HG03060 (cell line): ENCODE results near the gene LSM11.

ENCODE experiments used
- ATAC-seq: cut with Tn5 transposase; IDR thresholded peaks from one replicate; pipeline ENCODE4 v1.9.1; 2021; ENCODE audit warnings: low read depth, moderate number of reproducible peaks; ENCODE audit not compliant: unreplicated experiment

The LSM11 gene

GRCh38 chr5:157732596-157733262 is 10.8 kb upstream of the LSM11 start:
- ATAC-seq = no peak

DNA sequence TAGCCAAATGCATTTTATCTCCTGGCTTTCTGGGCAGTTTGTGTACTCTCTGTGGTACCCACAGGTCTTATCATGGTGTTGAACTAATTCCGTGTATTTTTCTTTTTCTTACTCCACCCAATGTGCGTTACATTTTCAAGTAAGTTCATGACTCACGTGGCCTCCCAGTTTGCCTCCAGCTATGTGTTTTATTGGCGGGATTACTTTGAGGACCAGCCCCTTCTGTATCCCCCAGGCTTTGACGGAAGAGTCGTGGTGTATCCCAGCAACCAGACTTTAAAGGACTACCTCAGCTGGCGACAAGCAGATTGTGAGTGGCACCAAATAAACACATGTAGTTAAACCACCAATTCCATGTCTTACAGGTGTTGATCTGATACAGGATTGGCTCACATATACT is 9.1 kb upstream of the LSM11 start:
- ATAC-seq = no peak

- ATAC-seq = no peak
Observed at GRCh38 chr5:157735991-157736390, 7.5 kb upstream of the LSM11 start.

GRCh38 chr5:157739388-157740228 is 3.9 kb upstream of the LSM11 start:
- no peak for ATAC-seq

DNA sequence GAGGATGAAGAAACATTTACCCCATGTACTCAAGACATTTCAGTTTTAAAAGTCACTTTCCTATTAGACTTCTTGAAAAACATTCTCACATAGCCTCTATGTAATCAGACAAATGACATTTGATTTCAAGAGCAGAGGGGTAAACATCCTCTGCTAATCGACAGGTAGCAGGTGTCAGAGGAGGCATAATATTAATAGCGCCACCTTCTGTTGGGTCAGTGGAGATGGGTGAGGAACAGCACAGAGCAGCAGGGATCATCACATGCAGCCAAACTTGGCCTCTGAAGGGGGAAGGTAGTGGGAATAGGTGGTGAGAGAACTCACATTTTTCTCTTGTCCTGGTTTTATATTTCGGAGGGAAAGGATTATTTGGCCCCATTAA is 3.3 kb upstream of the LSM11 start:
- no peak for ATAC-seq

GRCh38 chr5:157741131-157741530 is 2.4 kb upstream of the LSM11 start:
- ATAC-seq = no peak

DNA sequence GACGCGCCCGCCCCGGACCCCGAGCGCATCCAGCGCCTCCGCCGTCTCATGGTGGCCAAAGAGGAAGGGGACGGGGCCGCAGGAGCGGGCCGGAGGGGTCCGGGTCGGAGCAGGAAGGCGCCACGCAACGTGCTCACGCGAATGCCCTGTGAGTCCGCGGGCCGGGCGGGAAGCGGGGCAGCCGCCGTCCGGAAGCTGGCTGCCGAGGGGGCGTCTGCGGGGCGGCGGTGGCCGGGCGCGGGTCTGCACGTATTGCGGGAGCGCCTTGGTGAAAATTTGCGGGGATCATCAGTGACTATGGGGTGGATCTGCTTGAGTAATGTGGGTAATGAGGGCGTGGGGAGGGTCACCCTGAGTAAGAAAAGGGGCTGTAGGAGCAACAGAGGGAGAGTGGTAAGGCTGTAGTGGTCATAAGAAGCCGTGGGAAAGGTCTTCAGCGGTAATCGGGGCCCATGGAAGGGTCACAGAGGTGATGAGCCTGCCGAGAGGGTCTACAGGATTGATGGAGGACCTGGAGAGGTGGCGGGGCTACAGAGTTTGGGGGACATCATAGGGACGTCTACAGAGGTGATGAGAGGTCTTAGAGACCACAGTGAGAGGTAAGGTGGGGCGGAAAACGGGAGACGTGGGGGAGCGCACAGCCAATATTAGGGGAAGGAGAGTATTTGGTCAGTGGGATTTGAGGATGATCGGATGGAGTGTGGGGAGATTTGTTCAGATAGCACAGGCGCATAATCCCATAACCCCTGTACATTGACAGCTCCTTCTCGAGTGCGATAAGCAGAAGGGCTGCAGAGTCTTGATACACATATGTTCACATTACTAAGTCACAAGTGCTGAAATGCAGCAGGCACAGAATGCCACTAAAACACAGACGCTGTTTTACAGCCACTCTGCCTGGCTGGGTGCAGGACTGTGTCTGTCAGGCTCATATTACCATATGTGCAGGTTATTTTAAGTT is 819 bp downstream of the LSM11 start:
- ATAC-seq = no peak

GRCh38 chr5:157745041-157745456 is 1.5 kb downstream of the LSM11 start:
- no peak for ATAC-seq

DNA sequence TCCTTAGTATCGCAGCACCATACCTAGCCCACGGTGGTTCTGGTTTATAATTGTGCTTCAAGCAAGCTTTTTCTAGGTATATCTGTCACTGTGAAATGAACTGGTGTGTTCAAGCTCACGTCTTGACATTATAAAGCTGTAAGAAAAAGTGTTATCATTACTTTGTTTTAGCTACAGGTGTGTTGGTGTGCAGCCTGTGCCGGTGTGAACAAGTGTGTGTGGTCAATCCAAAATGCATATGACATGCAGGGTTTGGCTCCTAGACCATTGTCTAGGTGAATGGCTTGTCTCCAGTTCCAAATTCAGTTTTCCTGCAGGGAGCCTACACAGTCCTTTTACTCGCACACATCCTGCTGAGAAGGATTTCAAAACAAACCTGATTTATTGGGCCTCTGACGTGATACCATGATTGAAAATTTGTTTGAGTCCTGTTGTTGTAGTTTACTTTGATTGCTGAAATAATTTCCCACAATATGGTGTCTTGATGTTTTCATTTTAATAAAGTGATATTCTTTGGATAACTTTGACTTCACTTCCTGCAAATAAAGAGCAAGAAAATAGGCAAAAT is 3.7 kb downstream of the LSM11 start:
- no peak for ATAC-seq

- ATAC-seq = no peak
Observed at GRCh38 chr5:157747766-157748700, 4.5 kb downstream of the LSM11 start.

- no peak for ATAC-seq
Observed at GRCh38 chr5:157748760-157749461, 5.4 kb downstream of the LSM11 start.

DNA sequence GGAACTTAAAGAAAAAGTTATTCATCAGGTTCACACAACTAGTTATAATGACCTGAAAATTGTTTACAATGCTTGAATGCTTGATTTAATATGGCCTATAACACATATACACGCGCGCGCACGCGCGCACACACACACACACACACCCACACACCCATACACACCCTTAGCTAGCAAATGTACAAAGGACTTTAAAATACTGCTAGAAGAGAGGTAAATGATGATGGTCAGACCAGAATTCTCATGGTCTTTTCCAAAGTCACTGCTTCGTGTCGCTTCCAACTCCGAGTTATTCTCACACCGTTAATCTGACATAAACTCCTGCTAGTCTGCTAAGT is 5.9 kb downstream of the LSM11 start:
- ATAC-seq = no peak

- ATAC-seq = no peak
Observed at GRCh38 chr5:157750320-157750719, 6.8 kb downstream of the LSM11 start.

DNA sequence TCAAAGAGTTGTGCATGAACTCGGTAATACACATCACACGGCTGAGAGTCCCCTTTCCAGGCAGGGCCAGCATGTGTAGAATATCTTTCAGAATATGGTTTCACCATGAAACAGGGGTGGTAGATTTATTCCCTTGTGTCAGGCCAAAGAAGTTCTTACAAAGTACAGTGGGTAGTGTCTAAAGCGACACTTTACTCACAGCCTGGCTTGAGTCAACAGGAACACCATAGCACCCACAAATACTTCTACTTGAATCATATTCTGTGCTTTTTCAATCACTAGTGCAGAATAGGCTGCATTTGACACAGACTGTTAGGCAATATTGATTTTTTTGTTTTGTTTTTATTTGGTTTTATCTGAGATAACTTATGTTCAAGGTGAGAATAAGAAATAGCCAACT is 12.6 kb downstream of the LSM11 start:
- no peak for ATAC-seq

DNA sequence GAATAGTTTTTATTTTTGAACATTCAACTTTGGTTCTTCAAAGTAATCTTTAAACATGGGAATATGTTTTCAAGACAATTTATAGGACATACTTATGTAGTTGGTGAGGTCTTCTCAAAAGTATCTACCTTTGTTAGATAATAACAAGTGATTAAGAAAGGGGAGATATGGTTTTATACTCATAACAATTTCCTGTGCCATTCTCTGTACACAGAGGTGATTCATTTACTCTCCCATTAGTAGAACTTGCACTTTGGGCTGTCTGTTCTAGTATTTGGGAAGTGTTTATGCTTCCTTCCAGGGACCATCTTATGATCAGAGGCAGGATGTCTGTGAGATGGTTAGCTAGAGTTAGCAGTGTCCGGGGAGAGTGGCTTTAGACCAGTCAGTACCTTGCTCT is 15.2 kb downstream of the LSM11 start:
- ATAC-seq = no peak

- no peak for ATAC-seq
Observed at GRCh38 chr5:157761690-157762621, 18.4 kb downstream of the LSM11 start.

- ATAC-seq = no peak
Observed at GRCh38 chr5:157764531-157764930, 21.0 kb downstream of the LSM11 start.

DNA sequence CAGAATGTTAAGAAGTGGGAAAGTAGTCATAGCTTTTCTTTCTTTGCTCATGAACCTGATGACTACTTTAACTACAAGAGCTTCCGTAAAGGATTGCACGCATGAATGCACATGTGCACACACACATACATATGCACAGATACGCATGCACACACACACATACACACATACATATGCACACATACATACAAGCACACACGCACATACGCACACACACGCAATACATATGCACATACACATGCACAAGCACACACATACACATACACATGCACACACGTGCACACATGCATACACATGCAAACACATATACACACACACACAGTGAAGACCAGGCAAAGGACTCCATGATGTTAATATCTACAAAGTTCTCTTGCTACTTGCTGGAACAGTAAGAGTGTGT is 22.9 kb downstream of the LSM11 start:
- ATAC-seq = no peak
